ENCODE results near the gene MUTYH. TPM values are rescaled to one million over a fixed set of nuclear protein-coding genes. Genes with fewer than 3 reads are reported as not detected.

Gene MUTYH
- total and polyA plus RNA-seq, 8 donors: 9.5 to 44.2 (median 12.8) TPM

- Histone ChIP-seq H3K4me3 (peak overlapping the region; percentile 36 to 72 (median 69)), H3K4me1 (peaks cover 4 to 5% (median 4%) of the 10 kb centered on the region in 3 donors), H3K9me3 (no peaks in the 10 kb centered on the region), H3K27ac (peak overlapping the region; percentile 74 to 92 (median 90)), H3K36me3 (no peaks in the 10 kb centered on the region), H3K27me3 (no peaks in the 10 kb centered on the region)
- WGBS, 2 donors: 31 to 33% methylated on average over 15 of the region's 15 CpGs
- FAIRE-seq (no peak), ATAC-seq (peak in 3 of 4 donors; percentile 0 to 5 (median 2)), DNase-seq (peak; percentile 20 to 67 (median 55))
- intact Hi-C loops (cut with DNase I): loop anchor here in 2 of 3 donors (5.0 to 10.0 kb wide), 2 partner anchors 292 to 510 kb away; partner anchors contain the start of genes HECTD3 (in 1 of the 2) and UROD (in 1 of the 2)
- no peak for TF ChIP-seq CTCF (IDR thresholded peaks at IDR 0.05)
Measured at GRCh38 chr1:45304311-45305081, 35.7 kb downstream of the MUTYH start.

GRCh38 chr1:45303520-45304310 is 36.5 kb downstream of the MUTYH start:
- H3K4me1 ChIP-seq: peaks cover 4 to 5% (median 4%) of the 10 kb centered on the region in 3 donors
- no peaks in the 10 kb centered on the region for H3K36me3 ChIP-seq
- peak; percentile 25 to 52 (median 44) for TF ChIP-seq CTCF (IDR thresholded peaks at IDR 0.05)
- peak overlapping the region; percentile 74 to 92 (median 90) for H3K27ac ChIP-seq
- intact Hi-C loops (cut with DNase I): loop anchor here in 2 of 3 donors (5.0 to 10.0 kb wide), 2 partner anchors 291 to 509 kb away; partner anchors contain the start of genes HECTD3 (in 1 of the 2) and UROD (in 1 of the 2)
- FAIRE-seq (no peak), ATAC-seq (peak; percentile 92 to 95 (median 94)), DNase-seq (peak; percentile 97 to 99 (median 99))
- peak overlapping the region; percentile 45 to 72 (median 69) for H3K4me3 ChIP-seq
- 0 to 1% methylated on average over 51 to 68 of the region's 68 CpGs for WGBS, 2 donors
- no peaks in the 10 kb centered on the region for H3K9me3 ChIP-seq
- no peaks in the 10 kb centered on the region for H3K27me3 ChIP-seq

GRCh38 chr1:45302505-45303150 is 37.6 kb downstream of the MUTYH start:
- DNase-seq (peak in 3 of 6 donors; percentile 14 to 36 (median 33)), FAIRE-seq (no peak), ATAC-seq (no peak)
- no peaks in the 10 kb centered on the region for H3K36me3 ChIP-seq
- no peaks in the 10 kb centered on the region for H3K27me3 ChIP-seq
- H3K27ac ChIP-seq: peak overlapping the region in 3 of 4 donors; percentile 72 to 91 (median 73)
- H3K4me3 ChIP-seq: peak overlapping the region; percentile 45 to 72 (median 68)
- H3K9me3 ChIP-seq: no peaks in the 10 kb centered on the region
- 82 to 84% methylated on average over 16 of the region's 16 CpGs for WGBS, 2 donors
- TF ChIP-seq CTCF (IDR thresholded peaks at IDR 0.05): no peak
- peaks cover 4 to 5% (median 4%) of the 10 kb centered on the region in 3 donors for H3K4me1 ChIP-seq
- intact Hi-C loops (cut with DNase I): loop anchor here in 2 of 3 donors (5.0 to 10.0 kb wide), 2 partner anchors 290 to 508 kb away; partner anchors contain the start of genes HECTD3 (in 1 of the 2) and UROD (in 1 of the 2)

GRCh38 chr1:45300669-45300997 is 39.6 kb downstream of the MUTYH start:
- intact Hi-C loops (cut with DNase I): loop anchor here in 2 of 3 donors (2.0 to 10.0 kb wide), 3 partner anchors 288 to 506 kb away; partner anchors contain the start of genes UROD (in 2 of the 2) and HECTD3 (in 1 of the 2)
- Histone ChIP-seq H3K27me3 (no peaks in the 10 kb centered on the region), H3K36me3 (no peaks in the 10 kb centered on the region), H3K4me3 (no peak overlapping the region), H3K27ac (no peak overlapping the region), H3K4me1 (peaks cover 4 to 5% (median 4%) of the 10 kb centered on the region in 3 donors), H3K9me3 (no peaks in the 10 kb centered on the region)
- no peak for ATAC-seq
- 47 to 53% methylated on average over 2 of the region's 2 CpGs for WGBS, 2 donors
- no peak for FAIRE-seq
- no peak for DNase-seq
- no peak for TF ChIP-seq CTCF (IDR thresholded peaks at IDR 0.05)
